Uterus (tissue), 4 donors: Measurements from ENCODE around the gene SDK2. TPM values are rescaled to one million over a fixed set of nuclear protein-coding genes. Genes with fewer than 3 reads are reported as not detected.
A peak's percentile ranks its signal among the peaks of the same experiment; 100 is the strongest.
"Not testable (repeated sequence)": the region's sequence is repeated elsewhere in the genome, so short reads cannot be mapped to it uniquely, and the experiment has no call there.

Source experiments
- DNase-seq, 2 donors: peaks; one replicate each; pipeline ENCODE4 v3.0.0-alpha.2; 2019 to 2020
- H3K27ac ChIP-seq, 2 donors: fragments of 200-600 bp; sonication (generic); 1 replicate in 1 of 2; 2 replicates in 1 of 2; pipeline ENCODE4 v1.5.1; 2016 to 2018
- H3K27me3 ChIP-seq, 2 donors: fragments of 200-600 bp; sonication (generic); one replicate each; pipeline ENCODE4 v1.5.1; 2018 to 2019; ENCODE audit warnings: control low read depth in 1 of 2
- H3K36me3 ChIP-seq, 2 donors: fragments of 200-600 bp; sonication (generic); one replicate each; pipeline ENCODE4 v1.5.1; 2019; ENCODE audit warnings: control low read depth in 1 of 2
- H3K4me1 ChIP-seq, 2 donors: fragments of 200-600 bp; sonication (generic); one replicate each; pipeline ENCODE4 v1.5.1; 2018 to 2019; ENCODE audit warnings: control low read depth in 1 of 2
- H3K4me3 ChIP-seq, 2 donors: fragments of 200-600 bp; sonication (generic); 1 replicate in 1 of 2; 2 replicates in 1 of 2; pipeline ENCODE4 v1.5.1; 2018 to 2019; ENCODE audit warnings: mild to moderate bottlenecking in 1 of 2
- H3K9me3 ChIP-seq, 2 donors: fragments of 200-600 bp; sonication (generic); one replicate each; pipeline ENCODE4 v1.5.1; 2019; ENCODE audit warnings: control low read depth in 1 of 2
- POLR2A ChIP-seq, 2 donors: fragments of 450-650 bp; IDR thresholded peaks; one replicate each; pipeline ENCODE4 v1.6.1; 2016; ENCODE audit warnings: antibody characterized with exemption in 2 of 2, mild to moderate bottlenecking in 1 of 2, moderate library complexity in 1 of 2
- intact Hi-C: fragments of 100-400 bp; cut with DNase I; formaldehyde crosslinking; loops from one replicate; pipeline ENCODE4 v1.15.1; 2023; ENCODE audit warnings: low total_unique reads
- total RNA-seq, 4 donors: library from RNA; depleted of rRNA in 3 of 4; stranded (reverse); fragments of >200 nt in 3 of 4; gene quantifications; one replicate each; pipeline versions ENCODE4 v1.1.0 to v1.2.4, GENCODE V29; 2014 to 2023
- TF ChIP-seq, protein P1 (sequence below), 4 experiments: fragments of 200-600 bp in 2 of 4; fragments of 450-650 bp in 2 of 4; sonication (generic) in 2 of 4; IDR thresholded peaks; one replicate each; pipeline ENCODE4 v1.5.1; 2016 to 2019; ENCODE audit warnings: antibody characterized with exemption in 4 of 4, mild to moderate bottlenecking in 2 of 4, moderate library complexity in 1 of 4
- donor health status: DM: yes; HTN: yes; CAD: no.

Gene SDK2
- total RNA-seq, 4 donors from 2014 or later: 1.1 to 5.0 TPM; not detected in 2

DNA sequence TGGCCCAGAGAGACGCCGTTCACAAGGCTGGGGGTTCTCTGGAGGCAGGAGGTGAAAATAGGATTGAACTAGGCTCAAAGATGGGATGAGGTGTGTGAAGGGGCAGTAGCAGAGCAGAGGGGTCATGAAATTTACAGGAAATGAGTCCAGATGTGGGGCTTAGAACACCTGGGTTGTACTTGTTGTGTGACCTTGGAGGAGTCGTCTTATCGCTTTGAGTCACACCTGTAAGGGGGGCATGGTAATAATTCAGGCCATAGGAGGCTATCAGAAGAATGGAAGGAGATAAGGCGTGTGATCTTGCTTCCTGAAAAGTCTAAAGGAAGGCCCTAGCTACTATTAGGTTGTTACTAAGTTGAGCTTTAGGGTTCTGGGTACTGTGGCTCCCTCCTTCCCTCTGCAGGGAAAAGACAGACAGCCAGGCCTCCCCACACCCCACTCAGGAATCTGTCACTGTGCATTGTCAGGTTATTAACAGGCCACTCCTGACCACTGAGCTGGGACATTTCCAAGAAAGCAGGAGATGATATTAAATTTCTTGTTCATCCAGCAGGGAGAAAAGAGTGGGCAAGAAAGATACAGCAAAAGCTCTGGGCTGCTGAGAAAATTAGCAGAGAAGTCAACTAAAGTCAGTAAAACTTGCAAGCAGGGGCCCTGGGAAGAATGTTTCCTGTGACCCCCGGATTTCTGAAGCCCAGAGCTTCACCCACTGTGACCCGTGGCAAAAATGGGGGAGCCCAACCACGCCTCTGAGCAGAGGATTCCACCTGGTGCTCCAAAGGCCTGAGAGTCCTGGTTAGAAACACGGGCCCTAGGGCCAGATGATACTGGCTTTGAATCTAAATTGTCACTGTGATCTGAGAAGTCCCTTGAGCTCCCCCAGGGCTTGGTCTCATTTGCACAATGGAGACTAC is 326.5 kb downstream of the SDK2 start:
- intact Hi-C loops: loop anchor here (10.0 kb wide), 1 partner anchor 63 kb away; no protein-coding TSS in a partner anchor
- no peaks in the 10 kb centered on the region for H3K9me3 ChIP-seq
- TF ChIP-seq, protein P1, sequence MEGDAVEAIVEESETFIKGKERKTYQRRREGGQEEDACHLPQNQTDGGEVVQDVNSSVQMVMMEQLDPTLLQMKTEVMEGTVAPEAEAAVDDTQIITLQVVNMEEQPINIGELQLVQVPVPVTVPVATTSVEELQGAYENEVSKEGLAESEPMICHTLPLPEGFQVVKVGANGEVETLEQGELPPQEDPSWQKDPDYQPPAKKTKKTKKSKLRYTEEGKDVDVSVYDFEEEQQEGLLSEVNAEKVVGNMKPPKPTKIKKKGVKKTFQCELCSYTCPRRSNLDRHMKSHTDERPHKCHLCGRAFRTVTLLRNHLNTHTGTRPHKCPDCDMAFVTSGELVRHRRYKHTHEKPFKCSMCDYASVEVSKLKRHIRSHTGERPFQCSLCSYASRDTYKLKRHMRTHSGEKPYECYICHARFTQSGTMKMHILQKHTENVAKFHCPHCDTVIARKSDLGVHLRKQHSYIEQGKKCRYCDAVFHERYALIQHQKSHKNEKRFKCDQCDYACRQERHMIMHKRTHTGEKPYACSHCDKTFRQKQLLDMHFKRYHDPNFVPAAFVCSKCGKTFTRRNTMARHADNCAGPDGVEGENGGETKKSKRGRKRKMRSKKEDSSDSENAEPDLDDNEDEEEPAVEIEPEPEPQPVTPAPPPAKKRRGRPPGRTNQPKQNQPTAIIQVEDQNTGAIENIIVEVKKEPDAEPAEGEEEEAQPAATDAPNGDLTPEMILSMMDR (IDR thresholded peaks at IDR 0.05): no peak
- no peak for TF ChIP-seq POLR2A (IDR thresholded peaks at IDR 0.05)
- H3K27ac ChIP-seq: no peak overlapping the region
- H3K4me3 ChIP-seq: no peak overlapping the region
- no peaks in the 10 kb centered on the region for H3K27me3 ChIP-seq
- no peak for DNase-seq
- no peaks in the 10 kb centered on the region for H3K36me3 ChIP-seq
- H3K4me1 ChIP-seq: no peaks in the 10 kb centered on the region

DNA sequence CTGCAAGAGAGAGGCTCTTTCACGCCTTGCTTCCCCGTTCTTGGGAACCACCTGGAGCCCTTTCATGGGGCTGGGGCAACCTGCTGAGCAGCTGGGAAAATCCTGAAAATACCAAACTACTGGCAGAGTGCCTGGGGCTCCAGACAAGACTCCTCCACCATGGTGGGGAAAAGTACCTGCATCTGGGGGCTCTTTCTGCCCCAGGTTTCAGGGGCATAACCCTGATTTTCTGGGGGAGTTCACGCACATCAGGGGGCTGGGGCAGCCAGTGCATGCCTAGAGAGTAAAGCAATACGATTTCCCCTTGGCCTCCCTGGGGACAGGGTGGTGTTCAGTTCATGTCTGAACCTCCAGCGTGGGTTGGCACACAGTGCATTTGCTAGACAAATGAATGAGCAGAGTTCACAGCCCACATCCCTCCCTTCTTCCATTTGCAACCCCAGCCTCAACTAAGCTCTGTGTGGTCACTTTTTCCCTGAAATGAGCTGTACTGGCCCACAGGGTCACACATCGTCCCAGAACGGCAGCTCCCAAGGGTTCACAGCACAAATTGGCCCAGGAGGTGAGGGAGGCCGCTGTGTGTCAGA is 327.2 kb downstream of the SDK2 start:
- DNase-seq: no peak
- Histone ChIP-seq H3K27me3 (no peaks in the 10 kb centered on the region), H3K27ac (no peak overlapping the region), H3K9me3 (no peaks in the 10 kb centered on the region), H3K4me1 (no peaks in the 10 kb centered on the region), H3K4me3 (no peak overlapping the region), H3K36me3 (no peaks in the 10 kb centered on the region)
- TF ChIP-seq, protein P1 (IDR thresholded peaks at IDR 0.05): no peak
- no peak for TF ChIP-seq POLR2A (IDR thresholded peaks at IDR 0.05)
- intact Hi-C loops: loop anchor here (10.0 kb wide), 1 partner anchor 62 kb away; no protein-coding TSS in a partner anchor

DNA sequence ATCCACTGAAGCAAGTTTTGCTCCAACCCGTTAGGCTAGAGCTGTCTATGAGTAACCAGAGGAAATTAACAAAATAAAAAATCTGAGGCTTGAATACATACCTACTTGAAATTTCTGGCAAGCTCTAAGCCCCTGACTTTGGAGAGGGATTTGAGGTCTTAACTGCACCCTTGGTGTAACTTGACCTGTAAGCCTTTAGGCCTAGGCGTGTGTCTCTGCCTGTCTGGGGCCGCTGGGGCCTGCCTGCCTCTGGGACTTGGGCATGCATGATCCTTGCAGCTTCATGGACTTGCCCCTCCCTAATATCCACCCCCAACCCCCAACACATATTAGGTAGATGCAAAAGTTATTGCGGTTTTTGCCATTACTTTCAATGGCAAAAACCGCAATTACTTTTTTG is 328.8 kb downstream of the SDK2 start:
- Histone ChIP-seq H3K36me3 (no peaks in the 10 kb centered on the region), H3K27me3 (no peaks in the 10 kb centered on the region), H3K27ac (no peak overlapping the region), H3K9me3 (no peaks in the 10 kb centered on the region), H3K4me3 (no peak overlapping the region), H3K4me1 (no peaks in the 10 kb centered on the region)
- TF ChIP-seq POLR2A (IDR thresholded peaks at IDR 0.05): no peak
- TF ChIP-seq, protein P1 (IDR thresholded peaks at IDR 0.05): no peak
- DNase-seq: no peak
- intact Hi-C loops: loop anchor here (10.0 kb wide), 1 partner anchor 61 kb away; no protein-coding TSS in a partner anchor

DNA sequence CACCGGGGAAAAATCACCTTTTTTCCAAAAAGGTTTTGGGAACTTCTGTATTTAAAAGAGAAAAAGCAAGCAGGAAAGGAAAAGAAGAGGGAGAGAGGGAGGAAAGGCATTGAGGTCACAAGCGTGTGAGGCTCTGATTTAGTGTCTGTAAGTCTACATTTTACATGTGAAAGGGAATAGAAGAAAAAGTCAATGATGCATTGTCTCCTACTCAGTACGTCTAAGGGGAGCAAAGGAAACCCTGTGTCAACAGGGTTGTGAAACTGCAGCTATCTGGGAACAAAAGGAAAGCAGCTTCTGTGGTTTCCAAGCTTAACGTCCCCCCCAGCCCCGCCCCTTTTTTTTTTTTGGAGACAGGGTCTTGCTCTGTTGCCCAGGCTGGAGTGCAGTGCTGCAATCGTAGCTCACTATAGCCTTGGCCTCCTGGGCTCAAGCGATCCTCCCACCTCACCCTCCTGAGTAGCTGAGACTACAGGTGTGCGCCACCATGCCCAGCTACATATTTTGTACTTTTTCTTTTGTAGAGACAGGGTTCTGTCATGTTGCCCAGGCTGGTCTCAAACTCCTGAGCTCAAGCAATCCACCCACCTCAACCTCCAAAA is 330.6 kb downstream of the SDK2 start:
- intact Hi-C loops: loop anchor here (10.0 kb wide), 1 partner anchor 59 kb away; no protein-coding TSS in a partner anchor
- Histone ChIP-seq H3K27ac (no peak overlapping the region), H3K4me3 (no peak overlapping the region), H3K36me3 (no peaks in the 10 kb centered on the region), H3K27me3 (no peaks in the 10 kb centered on the region), H3K9me3 (no peaks in the 10 kb centered on the region), H3K4me1 (no peaks in the 10 kb centered on the region)
- TF ChIP-seq, protein P1 (IDR thresholded peaks at IDR 0.05): no peak
- no peak for TF ChIP-seq POLR2A (IDR thresholded peaks at IDR 0.05)
- no peak for DNase-seq

DNA sequence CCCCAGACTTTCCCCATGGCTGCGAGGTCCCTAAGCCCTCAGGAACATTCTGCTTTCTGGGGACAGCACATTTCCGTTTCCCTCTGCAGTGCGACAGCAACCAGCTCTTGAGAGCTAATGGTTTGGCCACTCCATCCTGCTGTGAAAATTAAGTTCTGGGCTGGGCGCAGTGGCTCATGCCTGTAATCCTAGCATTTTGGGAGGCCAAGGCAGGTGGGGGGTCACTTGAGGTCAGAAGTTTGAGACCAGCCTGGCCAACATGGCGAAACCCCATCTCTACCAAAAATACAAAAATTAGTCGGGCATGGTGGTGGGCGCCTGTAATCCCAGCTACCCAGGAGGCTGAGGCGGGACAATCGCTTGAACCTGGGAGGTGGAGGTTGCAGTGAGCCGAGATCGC is 331.4 kb downstream of the SDK2 start:
- H3K36me3 ChIP-seq, H3K9me3 ChIP-seq, H3K27me3 ChIP-seq, H3K4me3 ChIP-seq, DNase-seq, H3K4me1 ChIP-seq: not testable (repeated sequence)
- H3K27ac ChIP-seq: peak overlapping the region in 1 of 2 donors; percentile 97
- intact Hi-C loops: loop anchor here (10.0 kb wide), 1 partner anchor 58 kb away; no protein-coding TSS in a partner anchor
